H1 (cell line): ENCODE results near the gene GUF1. TPM values are rescaled to one million over a fixed set of nuclear protein-coding genes. Genes with fewer than 3 reads are reported as not detected.

ENCODE experiments used
- CTCF ChIA-PET: fragments of 300-600 bp; sonication (Branson Sonifier 250); formaldehyde crosslinking; loops from one replicate; lab custom pipeline; 2021; ENCODE audit not compliant: partially characterized antibody; lab: Charles Lee
- POLR2A ChIA-PET: fragments of 300-600 bp; sonication (Branson Sonifier 250); formaldehyde crosslinking; loops from one replicate; lab custom pipeline; 2021; ENCODE audit warnings: inconsistent platforms; ENCODE audit not compliant: partially characterized antibody; lab: Charles Lee
- DNase-seq, 2 experiments: peaks; one replicate each; pipeline versions ENCODE4 v3.0.0 to v3.0.0-alpha.2; 2010 to 2022; ENCODE audit warnings: low spot score in 2 of 2, low read depth in 1 of 2, mixed read lengths in 1 of 2
- FAIRE-seq: peaks from 2 replicates; lab custom pipeline; 2011; peaks lifted over from hg19 to GRCh38; lab: Jason Lieb, UNC
- H2AFZ ChIP-seq: 2 replicates; pipeline ENCODE4 v1.8.1; 2012; ENCODE audit warnings: low read length, inconsistent platforms
- H2AK5ac ChIP-seq: 2 replicates; pipeline ENCODE4 v1.6.1; 2013; ENCODE audit warnings: low read depth, low read length
- H2BK120ac ChIP-seq: replicated peaks from 2 replicates; pipeline ENCODE3; 2013; ENCODE audit warnings: low read depth, low read length, inconsistent platforms
- H2BK12ac ChIP-seq: 2 replicates; pipeline ENCODE4 v1.6.1; 2013; ENCODE audit warnings: low read depth, low read length
- H2BK15ac ChIP-seq: 2 replicates; pipeline ENCODE4 v1.6.1; 2013; ENCODE audit warnings: low read length
- H2BK20ac ChIP-seq: 2 replicates; pipeline ENCODE4 v1.6.1; 2013; ENCODE audit warnings: low read length
- H2BK5ac ChIP-seq: 2 replicates; pipeline ENCODE4 v1.6.1; 2013; ENCODE audit warnings: low read depth, low read length
- H3K14ac ChIP-seq: 2 replicates; pipeline ENCODE4 v1.6.1; 2013; ENCODE audit warnings: inconsistent platforms; ENCODE audit not compliant: insufficient read length
- H3K18ac ChIP-seq: 2 replicates; pipeline ENCODE4 v1.6.1; 2013; ENCODE audit warnings: low read length; ENCODE audit errors: extremely low read depth
- H3K23ac ChIP-seq: 2 replicates; pipeline ENCODE4 v1.6.1; 2013; ENCODE audit warnings: inconsistent platforms; ENCODE audit not compliant: insufficient read length
- H3K23me2 ChIP-seq: 2 replicates; pipeline ENCODE4 v1.6.1; 2013; ENCODE audit warnings: low read depth, low read length
- H3K27ac ChIP-seq: 2 replicates; pipeline ENCODE4 v1.6.1; 2011; ENCODE audit warnings: low read depth, low read length, inconsistent platforms
- H3K27me3 ChIP-seq, 4 experiments: replicated peaks in 1 of 4; 1 replicate in 1 of 4; 2 replicates in 3 of 4; pipeline versions ENCODE4 v1.6.1 to v1.8.1; 2011 to 2013; ENCODE audit warnings: low read length in 3 of 4, mild to moderate bottlenecking in 3 of 4, inconsistent platforms in 2 of 4, mixed read lengths in 2 of 4, moderate library complexity in 1 of 4; ENCODE audit not compliant: control insufficient read depth in 3 of 4, insufficient read depth in 3 of 4; ENCODE audit errors: extremely low read depth in 1 of 4
- H3K36me3 ChIP-seq, 4 experiments: 2 replicates each; pipeline versions ENCODE4 v1.6.1 to v1.8.1; 2011 to 2013; ENCODE audit warnings: mild to moderate bottlenecking in 4 of 4, low read length in 3 of 4, moderate library complexity in 2 of 4, control low read depth in 1 of 4, inconsistent platforms in 1 of 4; ENCODE audit not compliant: insufficient read depth in 4 of 4, control insufficient read depth in 2 of 4
- H3K4ac ChIP-seq: replicated peaks from 2 replicates; pipeline ENCODE3; 2013; ENCODE audit warnings: low read length, low read depth, mixed read lengths, inconsistent platforms; ENCODE audit not compliant: insufficient read length
- H3K4me1 ChIP-seq, 4 experiments: replicated peaks in 1 of 4; 1 replicate in 1 of 4; 2 replicates in 3 of 4; pipeline versions ENCODE4 v1.6.1 to v1.8.1; 2011 to 2013; ENCODE audit warnings: low read length in 3 of 4, inconsistent platforms in 2 of 4, mixed read lengths in 1 of 4; ENCODE audit not compliant: insufficient read depth in 4 of 4, control insufficient read depth in 3 of 4
- H3K4me2 ChIP-seq, 2 experiments: 2 replicates each; pipeline versions ENCODE4 v1.6.1 to v1.8.1; 2011 to 2013; ENCODE audit warnings: low read depth in 2 of 2, low read length in 2 of 2, control low read depth in 1 of 2, inconsistent platforms in 1 of 2, mild to moderate bottlenecking in 1 of 2; ENCODE audit not compliant: insufficient read depth in 1 of 2
- H3K4me3 ChIP-seq, 4 experiments: fragments of 200-600, 300-600 bp in 1 of 4; sonication (generic), shearing (Covaris generic), sonication (Bioruptor Twin) in 1 of 4; 2 replicates each; pipeline versions ENCODE4 v1.5.1 to v1.8.1; 2011 to 2016; ENCODE audit warnings: low read length in 4 of 4, low read depth in 3 of 4, control low read depth in 2 of 4, inconsistent platforms in 2 of 4, mild to moderate bottlenecking in 2 of 4, mixed read lengths in 1 of 4, moderate library complexity in 1 of 4; ENCODE audit not compliant: insufficient read depth in 2 of 4; ENCODE audit errors: extremely low read depth in 1 of 4
- H3K56ac ChIP-seq: replicated peaks from 2 replicates; pipeline ENCODE3; 2013; ENCODE audit warnings: low read depth, mild to moderate bottlenecking, mixed read lengths, low read length, inconsistent platforms; ENCODE audit not compliant: insufficient read length
- H3K79me1 ChIP-seq: 2 replicates; pipeline ENCODE4 v1.6.1; 2013; ENCODE audit warnings: low read depth, low read length, control low read depth
- H3K79me2 ChIP-seq, 2 experiments: 2 replicates each; pipeline versions ENCODE4 v1.6.1 to v1.8.1; 2012 to 2013; ENCODE audit warnings: low read length in 2 of 2, mild to moderate bottlenecking in 2 of 2, inconsistent platforms in 1 of 2; ENCODE audit not compliant: insufficient read depth in 2 of 2, control insufficient read depth in 1 of 2
- H3K9ac ChIP-seq, 4 experiments: replicated peaks in 1 of 4; 1 replicate in 1 of 4; 2 replicates in 3 of 4; pipeline versions ENCODE4 v1.6.1 to v1.8.1; 2011 to 2013; ENCODE audit warnings: low read depth in 3 of 4, low read length in 3 of 4, control low read depth in 2 of 4, mild to moderate bottlenecking in 2 of 4, moderate library complexity in 2 of 4, inconsistent platforms in 1 of 4; ENCODE audit errors: extremely low read depth in 1 of 4
- H3K9me3 ChIP-seq, 2 experiments: 2 replicates each; pipeline versions ENCODE4 v1.6.1 to v1.8.1; 2012 to 2013; ENCODE audit warnings: mild to moderate bottlenecking in 2 of 2, moderate library complexity in 2 of 2, control low read depth in 1 of 2, inconsistent platforms in 1 of 2, low read depth in 1 of 2, low read length in 1 of 2, mixed read lengths in 1 of 2; ENCODE audit not compliant: insufficient read depth in 2 of 2
- H4K20me1 ChIP-seq, 2 experiments: replicated peaks in 1 of 2; 2 replicates each; pipeline versions ENCODE3 to v1.8.1; 2011 to 2013; ENCODE audit warnings: inconsistent platforms in 2 of 2, low read length in 2 of 2, mild to moderate bottlenecking in 1 of 2; ENCODE audit not compliant: insufficient read depth in 2 of 2, control insufficient read depth in 1 of 2
- H4K5ac ChIP-seq: 2 replicates; pipeline ENCODE4 v1.6.1; 2013; ENCODE audit warnings: low read length, low read depth, mixed read lengths, inconsistent platforms; ENCODE audit not compliant: insufficient read length
- H4K8ac ChIP-seq: 2 replicates; pipeline ENCODE4 v1.8.0; 2013; ENCODE audit warnings: mild to moderate bottlenecking, moderate library complexity, low read length, inconsistent platforms; ENCODE audit not compliant: insufficient read depth; ENCODE audit errors: extremely low read depth
- H4K91ac ChIP-seq: replicated peaks from 2 replicates; pipeline ENCODE3; 2013; ENCODE audit warnings: low read length, mixed read lengths, inconsistent platforms; ENCODE audit not compliant: insufficient read length
- ATF3 ChIP-seq: IDR thresholded peaks from 2 replicates; pipeline ENCODE4 v1.6.1; 2011; ENCODE audit warnings: low read depth, mild to moderate bottlenecking, low read length; ENCODE audit not compliant: insufficient read depth
- CREB1 ChIP-seq: IDR thresholded peaks from 2 replicates; pipeline ENCODE4 v1.6.1; 2012; ENCODE audit warnings: inconsistent platforms
- FOSL1 ChIP-seq: IDR thresholded peaks from 2 replicates; pipeline ENCODE4 v1.6.1; 2011; ENCODE audit warnings: mild to moderate bottlenecking, low read depth, low read length, moderate library complexity; ENCODE audit not compliant: insufficient read depth
- GABPA ChIP-seq: IDR thresholded peaks from 2 replicates; pipeline ENCODE4 v1.6.1; 2011; ENCODE audit warnings: mild to moderate bottlenecking, low read length, moderate library complexity, borderline replicate concordance; ENCODE audit not compliant: insufficient read depth
- JUN ChIP-seq: IDR thresholded peaks from 2 replicates; pipeline ENCODE4 v1.6.1; 2011; ENCODE audit warnings: low read depth, mild to moderate bottlenecking, improper control_type of control experiment, low read length
- JUND ChIP-seq: IDR thresholded peaks from 2 replicates; pipeline ENCODE4 v1.6.1; 2011; ENCODE audit warnings: mild to moderate bottlenecking, improper control_type of control experiment, low read length
- NRF1 ChIP-seq: IDR thresholded peaks from 2 replicates; pipeline ENCODE4 v1.6.1; 2011; ENCODE audit warnings: mild to moderate bottlenecking, low read depth, low read length, improper control_type of control experiment
- PHF8 ChIP-seq: fragments of 200-600 bp; sonication (generic); conservative IDR thresholded peaks from 2 replicates; pipeline ENCODE4 v1.7.1; 2012; ENCODE audit warnings: low read depth, mild to moderate bottlenecking, inconsistent platforms, low read length, moderate library complexity
- RXRA ChIP-seq: IDR thresholded peaks from 2 replicates; pipeline ENCODE4 v1.6.1; 2011; ENCODE audit warnings: low read depth, mild to moderate bottlenecking, low read length, moderate library complexity; ENCODE audit not compliant: insufficient read depth
- SAP30 ChIP-seq: fragments of 300-600 bp; sonication (generic); IDR thresholded peaks from 2 replicates; pipeline ENCODE4 v1.7.1; 2012; ENCODE audit warnings: low read length, moderate library complexity, mild to moderate bottlenecking, inconsistent platforms; ENCODE audit not compliant: insufficient read depth, insufficient replicate concordance
- TCF12 ChIP-seq: IDR thresholded peaks from 2 replicates; pipeline ENCODE4 v1.6.1; 2011; ENCODE audit warnings: low read depth, mild to moderate bottlenecking, low read length
- TEAD4 ChIP-seq: IDR thresholded peaks from 2 replicates; pipeline ENCODE4 v1.6.1; 2012; ENCODE audit warnings: low read depth, low read length, inconsistent platforms, mixed read lengths
- ZNF274 ChIP-seq: IDR thresholded peaks from 2 replicates; pipeline ENCODE4 v1.7.0; 2012; ENCODE audit warnings: low read length, borderline replicate concordance; ENCODE audit errors: extremely low read depth
- WGBS, 2 experiments: shearing (Covaris generic) in 1 of 2; methylation state at CpG; one replicate each; pipeline versions ENCODE4 v1.1.6 to v1.1.7; 2013 to 2015; ENCODE audit warnings: low lambda C conversion rate in 2 of 2, mixed read lengths in 2 of 2, inconsistent platforms in 1 of 2, low coverage in 1 of 2, missing lambda C conversion rate in 1 of 2; ENCODE audit not compliant: insufficient replicate concordance in 2 of 2, insufficient coverage in 1 of 2, insufficient read length in 1 of 2; ENCODE audit errors: extremely low coverage in 1 of 2, missing lambda C conversion rate in 1 of 2; 5-methylcytosine and 5-hydroxymethylcytosine counted together
- polyA plus RNA-seq, 7 experiments: library from polyadenylated mRNA; depleted of rRNA in 3 of 7; stranded (reverse) in 5 of 7; unstranded in 2 of 7; fragments of >200 nt in 5 of 7; fragments of 200-250 nt in 2 of 7; gene quantifications; 1 replicate in 5 of 7; 2 replicates in 1 of 7; 4 replicates in 1 of 7; pipeline versions ENCODE4 v1.2.1 to v1.2.3, GENCODE V29; 2011 to 2013; ENCODE audit warnings: missing spikeins in 2 of 7, mixed read lengths in 2 of 7
- total RNA-seq: library from RNA; stranded (reverse); fragmentation: NEBNext Ultra II Directional; extraction: Animal tissue kit (Norgen Biotek cat#: 25700); gene quantifications from 2 replicates; pipeline ENCODE4 v1.2.1, GENCODE V29; 2021

The GUF1 gene
- total and polyA plus RNA-seq, 2 of the 8 experiments (the other 6 are each of a cell fraction or from before 2014, with no cell fraction given), result 14.8 to 30.6 TPM

DNA sequence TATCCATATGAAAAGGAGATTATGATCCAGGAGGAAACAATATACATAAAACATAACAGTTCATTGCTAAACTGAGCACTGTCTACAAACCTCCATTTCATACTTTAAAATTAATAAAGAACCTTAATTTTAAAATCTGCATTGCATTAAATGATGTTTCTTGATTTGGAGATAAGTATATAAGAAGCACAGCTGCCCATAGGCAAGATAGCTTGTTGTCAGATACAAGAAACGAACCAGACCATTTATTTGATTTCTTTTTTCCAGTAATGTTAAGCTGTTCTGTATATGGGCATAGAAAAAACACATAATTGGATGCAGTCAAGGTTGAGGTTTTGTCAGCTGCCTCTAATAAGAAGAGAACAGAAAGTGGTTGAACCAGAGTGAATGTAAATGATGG lies 6.4 kb downstream of the GUF1 start:
- Histone ChIP-seq H2BK15ac (no peak overlapping the region), H4K5ac (no peak overlapping the region), H3K79me1 (no peaks in the 10 kb centered on the region), H4K20me1 (peaks cover 0 to 3% of the 10 kb centered on the region in 2 experiments), H3K4me2 (no peak overlapping the region), H3K23me2 (no peaks in the 10 kb centered on the region), H2BK12ac (no peak overlapping the region), H3K27ac (no peak overlapping the region), H3K4ac (no peak overlapping the region), H3K9ac (no peak overlapping the region), H2BK20ac (no peak overlapping the region), H3K36me3 (peaks cover 2 to 81% (median 37%) of the 10 kb centered on the region in 4 experiments; a peak in 6 of 8 replicates), H3K79me2 (peaks cover 0 to 18% of the 10 kb centered on the region in 2 experiments; a peak in 2 of 4 replicates), H3K56ac (no peak overlapping the region), H3K9me3 (no peaks in the 10 kb centered on the region), H2BK120ac (no peak overlapping the region), H3K18ac (no peak overlapping the region), H2BK5ac (no peak overlapping the region), H3K14ac (no peak overlapping the region), H4K91ac (no peak overlapping the region), H4K8ac (no peak overlapping the region), H2AFZ (no peak overlapping the region), H2AK5ac (no peak overlapping the region), H3K4me3 (no peak overlapping the region), H3K4me1 (no peaks in the 10 kb centered on the region), H3K27me3 (peaks cover 0 to 1% (median 0%) of the 10 kb centered on the region in 4 experiments; a peak in 1 of 7 replicates), H3K23ac (no peak overlapping the region)
- TF ChIP-seq TCF12, result no peak
- TF ChIP-seq TEAD4, result no peak
- no peak for TF ChIP-seq PHF8
- TF ChIP-seq GABPA, result no peak
- no peak for TF ChIP-seq ZNF274
- TF ChIP-seq NRF1, result no peak
- TF ChIP-seq ATF3, result no peak
- no peak for TF ChIP-seq FOSL1
- TF ChIP-seq JUND, result no peak
- TF ChIP-seq JUN, result no peak
- no peak for TF ChIP-seq SAP30
- TF ChIP-seq RXRA, result no peak
- no peak for TF ChIP-seq CREB1
- 71% methylated on average over 1 of the region's 1 CpG; no CpG with 5 or more reads in 1 of the 2 experiments for WGBS, 2 experiments
- POLR2A ChIA-PET, result no interaction called here
- FAIRE-seq, result no peak
- no peak for DNase-seq
- CTCF ChIA-PET, result no interaction called here
